Gastroesophageal sphincter (tissue), 4 donors: ENCODE results near the gene NUDT14. TPM values are rescaled to one million over a fixed set of nuclear protein-coding genes. Genes with fewer than 3 reads are reported as not detected.

Experiments
- ATAC-seq: fragments of 150-250 bp; one replicate; pipeline ENCODE4 v1.9.1; 2016; ENCODE audit warnings: mild to moderate bottlenecking, moderate library complexity
- H3K27ac ChIP-seq, 4 donors: fragments of 200-600 bp; sonication (generic) in 3 of 4; 1 replicate in 3 of 4; 2 replicates in 1 of 4; pipeline ENCODE4 v1.5.1; 2016 to 2019
- H3K27me3 ChIP-seq: fragments of 200-600 bp; sonication (generic); one replicate; pipeline ENCODE4 v1.5.1; 2019
- H3K36me3 ChIP-seq, 2 donors: fragments of 200-600 bp; sonication (generic); one replicate each; pipeline ENCODE4 v1.5.1; 2019; ENCODE audit warnings: control low read depth in 1 of 2
- H3K4me1 ChIP-seq, 3 donors: fragments of 200-600 bp; sonication (generic); 1 replicate in 2 of 3; 2 replicates in 1 of 3; pipeline ENCODE4 v1.5.1; 2016 to 2019; ENCODE audit warnings: control low read depth in 2 of 3
- H3K4me3 ChIP-seq, 2 donors: fragments of 200-600 bp; sonication (generic); one replicate each; pipeline ENCODE4 v1.5.1; 2019; ENCODE audit warnings: mild to moderate bottlenecking in 1 of 2, moderate library complexity in 1 of 2
- H3K9me3 ChIP-seq, 3 donors: fragments of 200-600 bp; sonication (generic); one replicate each; pipeline ENCODE4 v1.5.1; 2017 to 2019; ENCODE audit warnings: control low read depth in 2 of 3
- EP300 ChIP-seq: sonication (generic); formaldehyde crosslinking; IDR thresholded peaks from one replicate; pipeline ENCODE4 v1.6.1; 2017; ENCODE audit warnings: antibody characterized with exemption, mild to moderate bottlenecking
- POLR2A ChIP-seq, 2 donors: fragments of 450-650 bp; IDR thresholded peaks; one replicate each; pipeline ENCODE4 v1.6.1; 2017; ENCODE audit warnings: antibody characterized with exemption in 2 of 2, mild to moderate bottlenecking in 2 of 2, moderate library complexity in 1 of 2
- POLR2AphosphoS5 ChIP-seq: sonication (generic); formaldehyde crosslinking; IDR thresholded peaks from one replicate; pipeline ENCODE4 v1.6.1; 2017; ENCODE audit warnings: antibody characterized with exemption
- WGBS, 2 donors: methylation state at CpG; one replicate each; pipeline ENCODE4 v1.1.5; 2018; ENCODE audit warnings: low coverage in 1 of 2; 5-methylcytosine and 5-hydroxymethylcytosine counted together
- total RNA-seq, 4 donors: library from RNA; depleted of rRNA; stranded (reverse); fragments of >200 nt; gene quantifications; one replicate each; pipeline ENCODE4 v1.1.0, GENCODE V29; 2016
- TF ChIP-seq, protein P1 (sequence below), 4 experiments: fragments of 200-600 bp in 2 of 4; fragments of 450-650 bp in 2 of 4; sonication (generic) in 1 of 4; IDR thresholded peaks; one replicate each; pipeline ENCODE4 v1.5.1; 2017 to 2019; ENCODE audit warnings: antibody characterized with exemption in 4 of 4, mild to moderate bottlenecking in 2 of 4, moderate library complexity in 2 of 4

Gene NUDT14
- total RNA-seq, 4 donors from 2014 or later: 3.4 to 8.4 (median 4.6) TPM

DNA sequence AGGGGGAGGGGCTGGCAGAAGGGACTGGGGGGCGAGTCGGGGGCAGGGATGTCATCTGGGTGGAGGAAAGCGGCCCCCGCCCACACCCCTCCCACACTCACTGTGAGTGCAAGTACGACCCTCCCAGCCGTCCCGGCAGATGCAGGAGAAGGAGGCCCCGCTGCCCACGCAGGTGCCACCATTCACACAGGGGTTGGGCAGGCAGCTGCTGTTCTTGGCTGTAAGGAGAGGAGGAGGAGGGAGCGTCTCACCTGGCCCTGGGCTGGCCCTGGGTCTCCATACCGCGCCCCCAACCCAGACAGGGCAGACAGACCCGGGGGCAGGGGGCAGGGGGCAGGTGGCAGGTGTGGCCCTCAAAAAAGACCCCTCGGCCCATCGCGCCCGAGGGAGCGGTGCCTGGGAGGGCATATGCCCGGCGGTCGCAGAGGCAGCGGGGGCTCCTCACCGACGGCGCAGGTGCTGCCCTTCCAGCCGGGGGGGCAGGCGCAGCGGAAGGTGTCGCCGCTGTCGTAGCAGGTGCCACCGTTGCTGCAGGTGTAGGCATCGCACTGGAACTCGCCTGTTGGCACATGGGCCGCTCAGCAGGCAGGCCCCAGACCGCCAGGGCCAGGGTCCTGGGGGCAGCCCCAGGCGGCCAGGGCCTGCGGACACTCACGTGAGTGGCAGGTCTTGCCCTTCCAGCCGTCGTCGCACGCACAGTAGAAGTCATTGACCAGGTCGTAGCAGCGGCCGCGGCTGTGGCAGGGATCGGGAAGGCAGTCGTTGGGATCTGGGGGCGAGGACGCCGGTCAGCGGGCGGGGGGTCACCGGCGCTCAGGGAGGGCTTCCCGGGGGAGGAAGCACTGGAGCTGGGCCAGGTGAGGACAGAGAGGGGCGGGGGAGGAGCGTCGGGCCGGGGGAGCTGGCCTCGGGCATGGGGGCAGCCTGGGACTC, 33.2 kb downstream of the NUDT14 start:
- Histone ChIP-seq H3K27me3 (no peaks in the 10 kb centered on the region), H3K4me1 (no peaks in the 10 kb centered on the region), H3K27ac (no peak overlapping the region), H3K9me3 (no peaks in the 10 kb centered on the region), H3K4me3 (no peak overlapping the region), H3K36me3 (peaks cover 0 to 19% of the 10 kb centered on the region in 2 donors)
- TF ChIP-seq, protein P1, sequence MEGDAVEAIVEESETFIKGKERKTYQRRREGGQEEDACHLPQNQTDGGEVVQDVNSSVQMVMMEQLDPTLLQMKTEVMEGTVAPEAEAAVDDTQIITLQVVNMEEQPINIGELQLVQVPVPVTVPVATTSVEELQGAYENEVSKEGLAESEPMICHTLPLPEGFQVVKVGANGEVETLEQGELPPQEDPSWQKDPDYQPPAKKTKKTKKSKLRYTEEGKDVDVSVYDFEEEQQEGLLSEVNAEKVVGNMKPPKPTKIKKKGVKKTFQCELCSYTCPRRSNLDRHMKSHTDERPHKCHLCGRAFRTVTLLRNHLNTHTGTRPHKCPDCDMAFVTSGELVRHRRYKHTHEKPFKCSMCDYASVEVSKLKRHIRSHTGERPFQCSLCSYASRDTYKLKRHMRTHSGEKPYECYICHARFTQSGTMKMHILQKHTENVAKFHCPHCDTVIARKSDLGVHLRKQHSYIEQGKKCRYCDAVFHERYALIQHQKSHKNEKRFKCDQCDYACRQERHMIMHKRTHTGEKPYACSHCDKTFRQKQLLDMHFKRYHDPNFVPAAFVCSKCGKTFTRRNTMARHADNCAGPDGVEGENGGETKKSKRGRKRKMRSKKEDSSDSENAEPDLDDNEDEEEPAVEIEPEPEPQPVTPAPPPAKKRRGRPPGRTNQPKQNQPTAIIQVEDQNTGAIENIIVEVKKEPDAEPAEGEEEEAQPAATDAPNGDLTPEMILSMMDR (IDR thresholded peaks at IDR 0.05): no peak
- no peak for TF ChIP-seq POLR2AphosphoS5
- no peak for TF ChIP-seq POLR2A (IDR thresholded peaks at IDR 0.05)
- TF ChIP-seq EP300: no peak
- ATAC-seq: no peak
- WGBS, 2 donors: 90% methylated on average over 16 of the region's 62 CpGs; no CpG with 5 or more reads in 1 of the 2 donors

DNA sequence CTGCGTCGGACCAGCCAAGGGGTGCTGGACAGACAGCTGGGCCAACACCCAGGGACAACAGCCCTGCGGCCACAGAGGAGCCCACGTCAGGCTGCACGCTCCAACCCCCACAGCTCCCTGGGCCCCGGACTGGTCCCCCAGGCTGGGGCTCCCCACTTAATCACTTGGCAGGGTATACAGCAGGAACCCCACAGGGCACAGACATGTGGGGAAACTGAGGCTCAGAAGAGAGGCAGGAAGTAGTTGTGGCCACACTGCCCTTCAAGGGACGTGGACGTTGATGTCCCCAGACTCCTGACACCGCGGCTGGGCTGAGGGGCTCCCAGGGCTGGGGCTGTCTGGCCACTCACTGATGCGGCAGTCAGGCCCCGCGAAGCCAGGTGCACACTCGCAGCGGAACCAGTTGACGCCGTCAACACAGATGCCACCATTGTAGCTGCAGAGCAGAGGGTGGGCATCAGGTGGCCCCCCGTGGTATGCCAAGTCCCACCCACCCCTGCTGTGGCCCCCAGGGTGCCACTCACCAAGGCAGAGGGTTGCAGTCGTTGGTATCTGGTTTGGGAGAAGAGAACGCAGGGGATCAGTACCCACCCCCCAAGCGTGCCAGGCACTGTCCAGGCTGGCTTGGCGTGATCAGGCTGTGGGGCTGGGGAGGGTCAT, 34.0 kb downstream of the NUDT14 start:
- WGBS, 2 donors: no CpG with 5 or more reads among the region's 22 CpGs
- H3K27ac ChIP-seq: no peak overlapping the region
- TF ChIP-seq, protein P1 (IDR thresholded peaks at IDR 0.05): no peak
- TF ChIP-seq POLR2A (IDR thresholded peaks at IDR 0.05) (no peak), POLR2AphosphoS5 (no peak), EP300 (no peak)
- H3K4me3 ChIP-seq: no peak overlapping the region
- H3K4me1 ChIP-seq: no peaks in the 10 kb centered on the region
- H3K36me3 ChIP-seq: peaks cover 0 to 24% of the 10 kb centered on the region in 2 donors
- H3K9me3 ChIP-seq: no peaks in the 10 kb centered on the region
- no peaks in the 10 kb centered on the region for H3K27me3 ChIP-seq
- no peak for ATAC-seq

DNA sequence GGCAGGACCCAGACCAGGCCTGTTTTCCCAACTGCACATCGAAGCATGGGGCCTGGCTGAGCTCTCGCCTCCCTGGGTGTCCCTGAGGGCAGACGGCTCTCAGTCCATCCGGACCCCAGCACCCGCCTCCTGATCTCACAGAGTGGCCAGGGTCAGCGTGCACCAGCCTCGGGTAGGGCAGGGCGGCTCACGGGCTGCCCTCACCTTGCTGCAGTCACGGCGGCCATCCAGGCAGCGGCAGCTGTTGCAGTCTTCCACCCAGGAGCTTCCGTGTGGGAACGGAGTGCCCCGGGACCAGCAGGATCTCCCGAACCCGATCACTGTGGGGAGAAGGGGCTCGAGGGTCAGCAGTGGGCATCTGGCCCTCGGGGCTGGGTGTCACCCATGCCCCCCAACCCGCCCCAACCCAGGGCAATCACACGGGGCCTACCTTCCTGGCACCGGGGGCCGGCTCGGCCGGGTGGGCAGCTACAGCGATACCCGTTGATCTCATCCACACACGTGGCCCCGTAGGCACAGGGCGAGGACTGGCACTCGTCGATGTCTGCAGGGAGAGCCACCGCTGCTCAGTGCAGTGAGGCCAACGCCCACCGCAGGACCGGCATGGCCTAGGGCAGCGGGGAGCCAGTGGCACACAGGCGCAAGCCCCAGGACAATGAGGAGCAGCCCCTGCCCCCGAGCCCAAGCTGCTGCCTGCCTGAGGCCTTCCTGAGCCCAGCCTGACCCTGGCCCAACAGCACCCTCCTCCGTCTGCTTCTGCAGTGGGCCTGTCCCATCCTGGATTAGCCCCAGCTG, 34.7 kb downstream of the NUDT14 start:
- 100% methylated on average over 1 of the region's 40 CpGs; no CpG with 5 or more reads in 1 of the 2 donors for WGBS, 2 donors
- ATAC-seq: no peak
- no peaks in the 10 kb centered on the region for H3K4me1 ChIP-seq
- H3K27ac ChIP-seq: no peak overlapping the region
- TF ChIP-seq POLR2A (IDR thresholded peaks at IDR 0.05) (no peak), EP300 (no peak), POLR2AphosphoS5 (no peak)
- TF ChIP-seq, protein P1 (IDR thresholded peaks at IDR 0.05): no peak
- no peaks in the 10 kb centered on the region for H3K9me3 ChIP-seq
- H3K27me3 ChIP-seq: no peaks in the 10 kb centered on the region
- peaks cover 0 to 30% of the 10 kb centered on the region in 2 donors for H3K36me3 ChIP-seq
- H3K4me3 ChIP-seq: no peak overlapping the region

DNA sequence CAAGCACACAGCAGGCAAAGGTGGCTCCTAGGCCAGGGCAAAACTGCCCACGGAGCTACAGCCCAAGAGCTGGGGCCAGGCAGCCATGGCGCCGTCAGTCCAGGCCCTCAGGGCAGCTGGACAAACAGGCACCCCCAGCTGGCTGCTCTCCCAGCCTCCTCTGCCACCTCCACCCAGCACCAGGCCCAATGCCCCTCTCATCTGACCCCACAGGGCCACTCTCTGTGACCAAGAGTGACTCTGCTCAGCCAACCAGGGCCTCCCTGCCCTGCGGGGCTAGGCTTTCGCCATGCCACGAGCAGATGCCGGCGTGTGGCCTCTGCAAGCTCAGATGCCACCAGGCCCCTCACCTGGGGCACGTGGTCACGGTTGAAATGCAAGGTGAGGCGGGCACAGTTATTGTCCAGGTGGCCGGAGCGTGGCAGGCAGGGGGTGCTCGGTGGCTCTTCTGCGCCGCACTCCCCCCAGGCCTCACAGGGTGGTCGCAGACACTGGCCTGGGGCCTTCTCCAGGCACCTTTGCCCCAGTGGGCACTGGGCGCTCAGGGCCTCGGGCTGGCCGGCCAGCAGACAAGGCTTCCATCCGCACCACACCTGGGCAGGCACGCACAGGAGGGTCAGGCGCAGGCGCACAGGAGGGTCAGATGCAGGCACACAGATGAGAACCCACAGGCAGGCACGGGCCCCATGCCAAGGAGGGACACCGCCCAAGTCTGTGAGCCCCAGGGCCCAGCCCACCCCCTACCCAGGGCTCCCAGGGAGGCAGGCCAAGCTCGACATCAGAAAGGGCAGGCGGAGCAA, 35.5 kb downstream of the NUDT14 start:
- no CpG with 5 or more reads among the region's 28 CpGs for WGBS, 2 donors
- Histone ChIP-seq H3K4me3 (no peak overlapping the region), H3K36me3 (peaks cover 0 to 30% of the 10 kb centered on the region in 2 donors), H3K27ac (no peak overlapping the region), H3K27me3 (no peaks in the 10 kb centered on the region), H3K4me1 (no peaks in the 10 kb centered on the region), H3K9me3 (peaks cover 0 to 7% (median 0%) of the 10 kb centered on the region in 3 donors)
- ATAC-seq: no peak
- TF ChIP-seq EP300 (no peak), POLR2AphosphoS5 (no peak), POLR2A (IDR thresholded peaks at IDR 0.05) (no peak)
- TF ChIP-seq, protein P1 (IDR thresholded peaks at IDR 0.05): no peak
